HCT116 (cell line): ENCODE results near the gene C14orf132. TPM values are rescaled to one million over a fixed set of nuclear protein-coding genes. Genes with fewer than 3 reads are reported as not detected.

Experiments
- ATAC-seq: fragments of 200-7000 bp; cut with Tn5 transposase; 2 replicates; pipeline ENCODE4 v1.9.1; 2020; ENCODE audit warnings: mild to moderate bottlenecking, moderate library complexity
- BruUV-seq: library from RNA; stranded (reverse); fragments of 400-500 nt; replicated peaks from 2 replicates; lab custom pipeline; 2021; lab: Mats Ljungman, UMichigan
- CTCF ChIA-PET: fragments of 300-600 bp; sonication (Branson Sonifier 250); formaldehyde crosslinking; loops from one replicate; lab custom pipeline; 2021; ENCODE audit warnings: antibody characterized with exemption; lab: Charles Lee
- POLR2A ChIA-PET: fragments of 300-600, 350-600 bp; sonication (Branson Sonifier 250); formaldehyde crosslinking; loops from one replicate; lab custom pipeline; 2021; ENCODE audit warnings: antibody characterized with exemption; lab: Charles Lee
- RAD21 ChIA-PET, 2 experiments: fragments of 300-600 bp; sonication (Branson Sonifier 250); formaldehyde crosslinking; loops; one replicate each; lab custom pipeline; 2023; ENCODE audit warnings: low total read pairs in 2 of 2; ENCODE audit not compliant: uncharacterized antibody in 2 of 2, unreplicated experiment in 2 of 2, low non-redundant PET in 1 of 2; lab: Charles Lee
- DNase-seq: peaks from one replicate; pipeline ENCODE4 v3.0.0-alpha.2; 2010; ENCODE audit warnings: low read depth, low spot score
- H2AFZ ChIP-seq: fragments of 200-600 bp; shearing (Covaris generic), sonication (generic); 2 replicates; pipeline ENCODE4 v1.6.1; 2017; ENCODE audit warnings: low read depth, mixed run types, mixed read lengths, antibody characterized with exemption, low read length; ENCODE audit not compliant: poor library complexity, severe bottlenecking
- H3K27ac ChIP-seq: 2 replicates; pipeline ENCODE4 v1.5.1; 2012; ENCODE audit warnings: low read depth, low read length
- H3K27me3 ChIP-seq: fragments of 200-600 bp; sonication (generic); 2 replicates; pipeline ENCODE4 v1.6.1; 2016; ENCODE audit warnings: mixed run types, low read length, mixed read lengths; ENCODE audit not compliant: insufficient read depth
- H3K36me3 ChIP-seq, 2 experiments: fragments of 200-500 bp in 1 of 2; fragments of 200-600 bp in 1 of 2; sonication (Bioruptor generic) in 1 of 2; sonication (generic) in 1 of 2; 2 replicates each; pipeline versions ENCODE4 v1.5.1 to v1.6.1; 2014 to 2016; ENCODE audit warnings: low read length in 2 of 2, inconsistent platforms in 1 of 2, mixed read lengths in 1 of 2, mixed run types in 1 of 2; ENCODE audit not compliant: insufficient read depth in 2 of 2, control insufficient read depth in 1 of 2
- H3K4me1 ChIP-seq, 2 experiments: fragments of 200-600 bp in 1 of 2; sonication (generic) in 1 of 2; 2 replicates each; pipeline versions ENCODE4 v1.5.1 to v1.6.1; 2012 to 2017; ENCODE audit warnings: low read length in 2 of 2, inconsistent platforms in 1 of 2, mild to moderate bottlenecking in 1 of 2, mixed read lengths in 1 of 2, mixed run types in 1 of 2, moderate library complexity in 1 of 2; ENCODE audit not compliant: insufficient read depth in 2 of 2, control insufficient read depth in 1 of 2
- H3K4me2 ChIP-seq: fragments of 200-600 bp; sonication (generic); 2 replicates; pipeline ENCODE4 v1.6.1; 2017; ENCODE audit warnings: mixed run types, low read length, mixed read lengths
- H3K4me3 ChIP-seq, 2 experiments: fragments of 200-600 bp in 1 of 2; sonication (generic) in 1 of 2; replicated peaks in 1 of 2; 2 replicates each; pipeline ENCODE4 v1.5.1; 2011 to 2016; ENCODE audit warnings: low read length in 2 of 2, control low read depth in 1 of 2, low read depth in 1 of 2, mild to moderate bottlenecking in 1 of 2, mixed read lengths in 1 of 2, mixed run types in 1 of 2
- H3K79me2 ChIP-seq: fragments of 200-600 bp; sonication (generic); 2 replicates; pipeline ENCODE4 v1.6.1; 2017; ENCODE audit warnings: mild to moderate bottlenecking, mixed run types, low read length, moderate library complexity, mixed read lengths; ENCODE audit not compliant: insufficient read depth
- H3K9ac ChIP-seq: fragments of 200-600 bp; sonication (generic); 2 replicates; pipeline ENCODE4 v1.6.1; 2016; ENCODE audit warnings: low read length, mixed read lengths
- H3K9me2 ChIP-seq: fragments of 200-600 bp; sonication (generic), shearing (Covaris generic); 2 replicates; pipeline ENCODE4 v1.6.1; 2017; ENCODE audit warnings: mixed run types, mild to moderate bottlenecking, moderate library complexity; ENCODE audit not compliant: insufficient read depth
- H3K9me3 ChIP-seq, 2 experiments: fragments of 200-500 bp in 1 of 2; fragments of 200-600 bp in 1 of 2; sonication (Bioruptor generic) in 1 of 2; sonication (generic) in 1 of 2; 2 replicates each; pipeline ENCODE4 v1.6.1; 2014 to 2017; ENCODE audit warnings: low read length in 2 of 2, mixed read lengths in 2 of 2, inconsistent platforms in 1 of 2, low read depth in 1 of 2, mild to moderate bottlenecking in 1 of 2, mixed run types in 1 of 2, moderate library complexity in 1 of 2; ENCODE audit not compliant: control insufficient read depth in 1 of 2, insufficient read depth in 1 of 2
- H4K20me1 ChIP-seq: fragments of 200-600 bp; sonication (generic), shearing (Covaris generic); 2 replicates; pipeline ENCODE4 v1.6.1; 2017; ENCODE audit warnings: mixed run types, mild to moderate bottlenecking, moderate library complexity; ENCODE audit not compliant: insufficient read depth
- SRF ChIP-seq: IDR thresholded peaks from 2 replicates; pipeline ENCODE4 v1.6.1; 2012; ENCODE audit warnings: low read depth
- TCF7L2 ChIP-seq: IDR thresholded peaks from 2 replicates; pipeline ENCODE4 v1.7.0; 2011; ENCODE audit warnings: borderline replicate concordance, inconsistent platforms; ENCODE audit not compliant: insufficient read depth, insufficient read length; ENCODE audit errors: extremely low read depth
- ZFX ChIP-seq: fragments of 450-650 bp; IDR thresholded peaks from 2 replicates; pipeline ENCODE4 v1.6.1; 2017
- intact Hi-C: fragments of 100-400 bp; cut with micrococcal nuclease; formaldehyde crosslinking; loops from 2 replicates; pipeline ENCODE4 v1.10.0; 2022
- total RNA-seq: library from RNA; stranded (reverse); gene quantifications from one replicate; pipeline ENCODE4 v1.2.1, GENCODE V29; 2021; ENCODE audit not compliant: unreplicated experiment
- TF ChIP-seq, protein P1 (sequence below), 3 experiments: fragments of 200-600 bp in 1 of 3; sonication (generic) in 1 of 3; IDR thresholded peaks in 2 of 3; conservative IDR thresholded peaks in 1 of 3; 2 replicates each; pipeline ENCODE4 v1.5.1; 2012 to 2017; ENCODE audit warnings: low read depth in 2 of 3, low read length in 2 of 3, antibody characterized with exemption in 1 of 3, borderline replicate concordance in 1 of 3, control low read depth in 1 of 3, mild to moderate bottlenecking in 1 of 3, mixed read lengths in 1 of 3, mixed run types in 1 of 3, moderate library complexity in 1 of 3; ENCODE audit not compliant: insufficient read depth in 1 of 3
- TF ChIP-seq, protein P2 (sequence below): IDR thresholded peaks from 2 replicates; pipeline ENCODE4 v1.6.1; 2012

Gene C14orf132
- total RNA-seq, 1 experiment from 2014 or later = 3.4 TPM

DNA sequence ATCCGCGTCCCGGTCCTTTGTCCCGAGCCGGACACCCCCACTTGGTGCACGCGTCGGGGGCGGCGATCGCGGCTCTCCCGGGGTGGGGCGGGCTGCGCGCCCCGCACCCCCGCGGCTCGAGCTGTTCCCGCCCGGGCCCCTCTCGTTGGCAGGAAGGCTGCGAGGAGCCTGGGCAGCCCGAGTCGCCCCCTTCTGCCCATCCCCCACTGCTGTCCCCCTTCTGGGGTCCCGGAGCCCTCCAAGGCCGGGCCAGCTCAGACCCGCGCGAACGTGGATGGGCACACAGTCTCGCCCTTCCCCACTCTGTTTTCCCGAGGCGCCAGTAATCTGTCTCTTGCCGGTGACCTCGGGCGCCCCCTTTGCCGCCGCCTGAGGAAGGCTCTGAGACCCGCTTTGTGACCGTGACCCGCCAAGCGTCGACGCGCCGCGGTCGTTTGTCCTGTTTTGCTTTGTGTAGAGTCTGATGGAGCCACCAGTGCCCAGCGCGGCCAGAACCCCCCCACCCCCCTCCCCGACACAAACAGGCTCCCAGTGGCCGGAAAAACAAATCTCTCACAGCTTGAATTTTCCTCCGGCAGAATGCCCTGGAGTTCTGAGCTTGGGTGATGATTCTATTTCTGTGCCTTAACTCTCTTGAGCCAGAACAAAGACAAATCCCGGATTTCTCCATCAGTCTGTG lies 610 bp downstream of the C14orf132 start:
- RAD21 ChIA-PET = no interaction called here
- POLR2A ChIA-PET = interaction anchor here (0.7 kb wide), 1 partner anchor 247 kb away, joined by 3 read pairs; no protein-coding TSS in a partner anchor
- Histone ChIP-seq H3K4me2 (peak overlapping the region; percentile 99), H3K9me2 (no peaks in the 10 kb centered on the region), H3K27me3 (no peaks in the 10 kb centered on the region), H3K9ac (peak overlapping the region; percentile 63), H3K27ac (peak overlapping the region; percentile 69; the same call in 1 of the 2 replicates), H3K36me3 (no peaks in the 10 kb centered on the region), H3K4me1 (peaks cover 18 to 26% of the 10 kb centered on the region in 2 experiments), H2AFZ (no peak overlapping the region), H3K79me2 (no peaks in the 10 kb centered on the region), H3K4me3 (peak overlapping the region; percentile 63 to 76), H3K9me3 (no peaks in the 10 kb centered on the region), H4K20me1 (no peaks in the 10 kb centered on the region)
- CTCF ChIA-PET = no interaction called here
- no TSS peak for BruUV-seq
- peak; percentile 21 for ATAC-seq
- 0 out of 2 replicates have a peak, but pooled peaks have one; percentile 10 for TF ChIP-seq ZFX
- TF ChIP-seq SRF = no peak
- TF ChIP-seq, protein P1, sequence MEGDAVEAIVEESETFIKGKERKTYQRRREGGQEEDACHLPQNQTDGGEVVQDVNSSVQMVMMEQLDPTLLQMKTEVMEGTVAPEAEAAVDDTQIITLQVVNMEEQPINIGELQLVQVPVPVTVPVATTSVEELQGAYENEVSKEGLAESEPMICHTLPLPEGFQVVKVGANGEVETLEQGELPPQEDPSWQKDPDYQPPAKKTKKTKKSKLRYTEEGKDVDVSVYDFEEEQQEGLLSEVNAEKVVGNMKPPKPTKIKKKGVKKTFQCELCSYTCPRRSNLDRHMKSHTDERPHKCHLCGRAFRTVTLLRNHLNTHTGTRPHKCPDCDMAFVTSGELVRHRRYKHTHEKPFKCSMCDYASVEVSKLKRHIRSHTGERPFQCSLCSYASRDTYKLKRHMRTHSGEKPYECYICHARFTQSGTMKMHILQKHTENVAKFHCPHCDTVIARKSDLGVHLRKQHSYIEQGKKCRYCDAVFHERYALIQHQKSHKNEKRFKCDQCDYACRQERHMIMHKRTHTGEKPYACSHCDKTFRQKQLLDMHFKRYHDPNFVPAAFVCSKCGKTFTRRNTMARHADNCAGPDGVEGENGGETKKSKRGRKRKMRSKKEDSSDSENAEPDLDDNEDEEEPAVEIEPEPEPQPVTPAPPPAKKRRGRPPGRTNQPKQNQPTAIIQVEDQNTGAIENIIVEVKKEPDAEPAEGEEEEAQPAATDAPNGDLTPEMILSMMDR (IDR thresholded peaks at IDR 0.05 in 2 of 3, conservative IDR thresholded peaks at IDR 0.05 in 1 of 3; ENCODE audit: borderline replicate concordance in 1 of 3, insufficient read depth in 1 of 3, low read depth in 2 of 3, low read length in 2 of 3) = peak in 2 of 3 experiments; percentile 11 to 23; a peak in 1 of 6 replicates
- TF ChIP-seq, protein P2, sequence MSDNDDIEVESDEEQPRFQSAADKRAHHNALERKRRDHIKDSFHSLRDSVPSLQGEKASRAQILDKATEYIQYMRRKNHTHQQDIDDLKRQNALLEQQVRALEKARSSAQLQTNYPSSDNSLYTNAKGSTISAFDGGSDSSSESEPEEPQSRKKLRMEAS = peak; percentile 38; the same call in 1 of the 2 replicates
- peak; percentile 4 for TF ChIP-seq TCF7L2
- no peak for DNase-seq
- intact Hi-C loops = no loop called here
